ENCODE measurements around the gene GBP6.
"Not testable (repeated sequence)": the region's sequence is repeated elsewhere in the genome, so short reads cannot be mapped to it uniquely, and the experiment has no call there.

The GBP6 gene

GRCh38 chr1:89363638-89364536 lies at the start of gene GBP6:
TSS of gene GBP6 (plus strand) at chr1:89364059. CDS start at chr1:89368552, 4,493 bp downstream.
- FAIRE-seq (peak; percentile 35), DNase-seq (ENCODE audit: insufficient read length, low spot score) (no peak)

DNA sequence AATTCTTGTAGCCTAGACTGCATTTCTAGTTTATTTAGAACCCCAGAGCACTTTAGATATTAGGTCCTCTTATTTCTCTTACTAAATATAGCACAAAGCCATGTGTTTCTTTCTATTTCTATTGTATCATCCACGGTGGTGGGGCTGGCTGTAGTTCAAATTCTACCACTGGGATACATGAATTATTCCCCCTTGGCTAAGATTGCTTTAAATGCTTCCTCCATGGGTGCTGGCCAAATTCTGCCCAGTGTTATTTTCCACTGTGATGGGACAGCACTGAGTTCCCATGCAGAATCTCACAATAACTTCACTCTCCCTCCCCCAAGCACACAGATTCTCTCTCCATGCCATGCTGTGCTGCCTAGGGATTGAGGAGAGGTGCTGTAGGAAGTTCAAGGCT lies 41.5 kb upstream of the GBP6 start:
- FAIRE-seq (no peak), DNase-seq (ENCODE audit: insufficient read length, low spot score) (no peak)

GRCh38 chr1:89331890-89332289 lies 32.0 kb upstream of the GBP6 start:
- FAIRE-seq (no peak), DNase-seq (ENCODE audit: insufficient read length, low spot score) (no peak)

DNA sequence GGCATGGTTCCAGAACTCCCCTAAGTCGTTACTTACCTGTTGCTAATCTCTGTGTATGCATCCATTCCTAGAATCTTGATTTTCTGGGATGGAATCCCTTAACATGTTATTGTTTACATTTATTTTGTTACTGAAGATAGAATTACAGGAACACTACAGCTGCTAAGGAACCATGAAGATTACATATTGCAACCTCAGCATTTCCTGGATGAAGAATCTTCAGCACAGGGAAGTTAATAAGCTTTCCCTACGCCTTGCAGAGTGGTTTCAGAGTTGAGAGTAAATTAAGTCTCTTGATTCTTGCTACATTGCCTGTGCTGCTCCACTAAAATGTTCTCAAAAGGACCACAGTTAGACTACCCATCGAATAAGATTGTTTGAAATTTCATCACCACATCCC lies 31.4 kb upstream of the GBP6 start:
- FAIRE-seq: no peak

GRCh38 chr1:89335486-89335885 lies 28.4 kb upstream of the GBP6 start:
- DNase-seq (ENCODE audit: insufficient read length, low spot score) (no peak), FAIRE-seq (no peak)

More for the DNA sequence above, 31.4 kb upstream of the GBP6 start:
- DNase-seq (ENCODE audit: insufficient read length, low spot score): no peak

DNA sequence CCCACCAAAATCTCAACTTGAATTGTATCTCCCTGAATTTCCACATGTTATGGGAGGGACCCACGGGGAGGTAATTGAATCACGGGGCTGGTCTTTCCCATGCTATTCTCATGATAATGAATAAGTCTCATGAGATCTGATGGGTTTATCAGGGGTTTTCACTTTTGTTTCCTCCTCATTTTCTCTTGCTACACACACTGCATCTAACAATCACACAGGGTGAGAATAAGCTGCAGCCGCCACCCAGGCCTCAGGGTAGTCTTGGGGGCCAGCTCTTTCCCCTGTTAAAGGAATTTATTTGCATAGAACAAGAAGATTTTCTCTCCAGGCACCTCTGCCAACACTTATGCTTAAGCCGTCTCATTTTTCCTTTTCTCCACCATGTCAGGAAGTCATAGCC lies 26.0 kb upstream of the GBP6 start:
- FAIRE-seq: no peak
- DNase-seq (ENCODE audit: insufficient read length, low spot score): no peak

DNA sequence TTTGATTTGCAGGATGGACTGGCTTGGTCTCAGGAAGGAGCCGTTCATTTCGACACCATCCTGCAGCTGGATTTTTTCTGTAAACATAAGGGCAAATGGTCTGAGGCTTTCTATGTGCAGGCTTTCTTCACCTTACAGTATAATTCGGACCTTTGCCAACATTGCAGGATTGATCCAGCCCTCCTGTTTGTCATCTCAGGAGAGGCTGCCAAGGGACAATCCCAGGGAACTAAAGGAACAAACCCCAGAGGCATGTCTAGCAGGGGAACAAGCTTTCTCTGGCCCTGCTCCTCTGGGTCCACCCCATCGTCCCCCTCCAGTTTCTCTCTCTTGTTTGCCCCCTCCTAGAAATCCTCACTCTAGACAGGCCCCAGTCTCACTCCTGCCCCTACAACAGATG lies 24.8 kb upstream of the GBP6 start:
- no peak for DNase-seq (ENCODE audit: insufficient read length, low spot score)
- FAIRE-seq: no peak

GRCh38 chr1:89345479-89345878 lies 18.4 kb upstream of the GBP6 start:
- FAIRE-seq; DNase-seq (ENCODE audit: insufficient read length, low spot score): not testable (repeated sequence)

DNA sequence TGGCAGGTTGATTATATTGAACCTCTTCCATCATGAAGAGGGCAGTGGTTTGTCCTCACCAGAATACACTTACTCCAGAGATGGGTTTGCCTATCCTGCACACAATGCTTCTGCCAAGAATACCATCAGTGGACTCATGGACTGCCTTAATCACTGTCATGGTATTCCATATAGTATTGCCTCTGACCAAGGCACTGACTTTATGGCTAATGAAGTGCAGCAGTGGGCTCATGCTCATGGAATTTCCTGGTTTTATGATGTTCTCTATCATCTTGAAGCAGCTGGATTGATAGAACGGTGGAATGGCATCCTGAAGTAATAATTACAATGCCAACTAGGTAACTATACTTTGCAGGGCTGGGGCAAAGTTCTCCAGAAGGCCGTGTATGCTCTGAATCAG lies 16.6 kb upstream of the GBP6 start:
- FAIRE-seq (no peak), DNase-seq (ENCODE audit: insufficient read length, low spot score) (no peak)

DNA sequence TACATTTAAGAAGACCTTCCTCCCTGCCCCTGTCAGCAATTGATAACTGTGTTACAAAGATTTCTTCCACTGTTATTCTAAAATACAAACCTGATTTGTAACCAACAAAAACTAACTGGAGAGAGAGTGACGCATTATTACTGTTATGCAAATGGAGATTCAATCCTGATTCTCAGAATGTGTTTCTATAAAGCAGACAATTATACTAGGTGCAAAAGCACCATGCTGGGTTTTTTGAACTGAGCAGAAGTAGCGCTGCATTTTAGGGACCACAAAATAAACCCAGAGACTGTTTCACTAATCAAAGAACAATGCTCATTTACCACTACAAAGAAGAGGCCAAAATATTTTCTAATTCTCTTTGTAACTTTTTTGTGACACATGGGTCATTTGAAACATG lies 13.6 kb upstream of the GBP6 start:
- FAIRE-seq: peak; percentile 64
- DNase-seq (ENCODE audit: insufficient read length, low spot score): no peak

DNA sequence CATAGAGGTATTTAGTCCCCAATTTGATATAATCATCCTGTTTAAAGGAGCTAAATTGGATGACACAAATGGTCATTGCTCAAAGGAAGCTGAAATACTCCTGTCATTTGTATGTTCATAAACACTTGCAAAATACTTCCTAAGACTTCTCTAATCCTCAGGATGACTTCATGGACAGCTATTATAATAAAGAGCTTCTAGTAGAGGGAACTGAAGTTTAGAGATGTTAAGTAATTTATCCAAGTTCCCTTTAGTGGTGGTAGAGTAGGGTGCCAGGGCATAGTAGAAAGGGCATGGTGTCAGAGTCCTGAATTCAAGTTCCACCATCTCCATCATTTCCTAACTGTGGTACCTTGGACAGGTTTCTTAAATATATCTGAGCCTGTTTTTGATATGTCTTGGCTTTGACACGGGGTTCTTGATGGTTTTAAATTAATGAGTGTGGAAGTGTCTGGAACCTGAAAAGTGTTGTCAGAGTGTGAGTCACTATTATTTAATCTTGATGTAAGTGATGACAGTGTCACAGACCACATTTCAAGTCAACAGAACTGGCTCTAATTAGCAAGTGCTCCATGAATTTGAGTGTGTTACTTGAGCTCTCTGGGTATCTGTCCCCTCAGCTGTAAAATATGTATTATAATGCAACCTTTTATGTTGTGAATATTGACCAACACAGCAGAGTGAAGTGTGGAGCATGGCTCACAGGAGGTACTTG lies 12.1 kb upstream of the GBP6 start:
- no peak for FAIRE-seq
- DNase-seq (ENCODE audit: insufficient read length, low spot score): no peak

- DNase-seq (ENCODE audit: insufficient read length, low spot score) (no peak), FAIRE-seq (no peak)
Measured at GRCh38 chr1:89352421-89352820, 11.4 kb upstream of the GBP6 start.

DNA sequence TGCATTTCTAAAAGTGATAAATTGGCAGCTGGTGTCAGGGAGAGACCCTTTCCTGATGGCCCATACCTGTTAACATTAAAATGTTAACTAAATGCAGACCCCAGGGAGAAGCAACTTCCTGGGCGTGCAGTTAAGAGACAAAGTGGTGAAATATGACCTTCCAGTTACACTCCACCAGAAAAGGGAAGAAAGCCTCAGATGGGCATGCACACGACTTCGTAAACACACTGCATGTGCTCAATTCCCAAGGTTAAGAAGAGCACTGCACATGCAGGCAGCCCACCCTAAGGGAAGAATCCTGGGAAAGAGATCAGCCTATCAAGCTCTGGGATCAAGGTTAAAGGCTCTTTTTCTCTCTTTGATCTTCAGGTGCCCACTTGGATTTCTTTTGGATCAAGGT lies 9.7 kb upstream of the GBP6 start:
- DNase-seq (ENCODE audit: insufficient read length, low spot score): no peak
- FAIRE-seq: no peak

GRCh38 chr1:89355056-89355455 lies 8.8 kb upstream of the GBP6 start:
- FAIRE-seq (no peak), DNase-seq (ENCODE audit: insufficient read length, low spot score) (no peak)

- FAIRE-seq (no peak), DNase-seq (ENCODE audit: insufficient read length, low spot score) (no peak)
Measured at GRCh38 chr1:89356658-89357400, 7.0 kb upstream of the GBP6 start.

- DNase-seq (ENCODE audit: insufficient read length, low spot score): peak; percentile 28
- FAIRE-seq: peak; percentile 99
Measured at GRCh38 chr1:89358287-89358893, 5.5 kb upstream of the GBP6 start.

- no peak for FAIRE-seq
- no peak for DNase-seq (ENCODE audit: insufficient read length, low spot score)
Measured at GRCh38 chr1:89360716-89361115, 3.1 kb upstream of the GBP6 start.

DNA sequence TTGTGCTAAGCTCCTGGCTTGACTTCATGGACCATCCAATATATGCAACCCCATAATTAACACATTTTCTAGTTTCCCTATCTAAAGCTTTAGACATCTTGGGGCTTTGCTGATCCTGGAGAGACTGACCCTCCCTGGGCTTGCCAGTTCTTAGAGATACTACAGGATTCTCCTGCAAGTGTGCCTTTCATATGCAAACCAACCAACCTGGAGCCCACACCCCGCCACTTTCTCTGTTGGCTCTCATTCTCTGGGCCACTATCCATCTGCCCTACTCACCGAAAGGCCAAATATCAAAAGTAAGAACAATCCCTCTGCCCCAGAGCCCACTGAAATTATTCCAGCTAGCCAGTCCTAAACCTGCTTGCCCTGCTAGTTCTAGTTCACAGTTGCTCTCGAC lies 2.2 kb upstream of the GBP6 start:
- FAIRE-seq: no peak
- DNase-seq (ENCODE audit: insufficient read length, low spot score): no peak

- peak; percentile 5 for DNase-seq (ENCODE audit: insufficient read length, low spot score)
- FAIRE-seq: peak; percentile 82
Measured at GRCh38 chr1:89363196-89363595, 663 bp upstream of the GBP6 start.

DNA sequence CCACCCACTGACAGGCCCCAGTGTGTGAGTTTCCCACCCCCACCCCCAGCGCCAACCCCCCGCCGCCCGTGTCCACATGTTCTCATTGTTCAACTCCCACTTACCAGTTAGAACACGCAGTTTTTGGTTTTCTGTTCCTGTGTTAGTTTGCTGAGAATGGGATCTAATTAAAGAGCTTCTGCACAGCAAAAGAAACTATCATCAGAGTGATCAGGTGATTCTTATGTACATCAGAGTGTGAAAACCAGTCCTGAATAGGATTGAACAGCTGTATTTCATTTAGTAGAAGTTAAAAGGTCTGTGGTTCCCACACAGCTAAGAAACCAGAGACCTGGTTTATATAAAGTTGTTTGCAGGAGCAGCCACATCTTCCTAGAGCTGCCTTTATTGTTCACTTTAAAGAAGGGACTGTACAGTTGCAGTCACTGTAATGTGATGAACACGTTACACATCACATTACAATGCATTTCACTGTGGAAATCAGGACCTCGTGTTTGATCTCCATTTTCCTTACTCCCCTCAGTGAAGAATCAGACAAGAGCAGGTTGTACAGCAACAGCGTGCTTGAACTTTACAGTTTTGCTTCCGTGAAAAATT lies 1.2 kb downstream of the GBP6 start:
- DNase-seq (ENCODE audit: insufficient read length, low spot score) (no peak), FAIRE-seq (peak; percentile 26)
